Measurements from ENCODE around the gene STAG1.
"Not testable (repeated sequence)": the region's sequence is repeated elsewhere in the genome, so short reads cannot be mapped to it uniquely, and the experiment has no call there.

Gene STAG1

GRCh38 chr3:136586580-136586979 lies 165.6 kb downstream of the STAG1 start:
- no peak for DNase-seq (ENCODE audit: low spot score)

GRCh38 chr3:136584728-136585127 lies 167.4 kb downstream of the STAG1 start:
- no peak for DNase-seq (ENCODE audit: low spot score)

GRCh38 chr3:136583823-136584222 lies 168.4 kb downstream of the STAG1 start:
- no peak for DNase-seq (ENCODE audit: low spot score)

GRCh38 chr3:136577791-136578190 lies 174.4 kb downstream of the STAG1 start:
- DNase-seq (ENCODE audit: low spot score): no peak

- DNase-seq (ENCODE audit: low spot score): no peak
These were observed 175.7 kb downstream of the STAG1 start for GRCh38 chr3:136576279-136577009.

GRCh38 chr3:136567599-136568188 lies 184.5 kb downstream of the STAG1 start:
- no peak for DNase-seq (ENCODE audit: low spot score)

- DNase-seq (ENCODE audit: low spot score): not testable (repeated sequence)
These were observed 187.2 kb downstream of the STAG1 start for GRCh38 chr3:136564962-136565361.

- DNase-seq (ENCODE audit: low spot score): no peak
These were observed 190.2 kb downstream of the STAG1 start for GRCh38 chr3:136562026-136562425.

- DNase-seq (ENCODE audit: low spot score): no peak
These were observed 192.3 kb downstream of the STAG1 start for GRCh38 chr3:136559896-136560295.

GRCh38 chr3:136549461-136549860 lies 202.7 kb downstream of the STAG1 start:
- not testable (repeated sequence) for DNase-seq (ENCODE audit: low spot score)

GRCh38 chr3:136547293-136547692 lies 204.9 kb downstream of the STAG1 start:
- no peak for DNase-seq (ENCODE audit: low spot score)

GRCh38 chr3:136546720-136547119 lies 205.5 kb downstream of the STAG1 start:
- no peak for DNase-seq (ENCODE audit: low spot score)

- DNase-seq (ENCODE audit: low spot score): peak; percentile 64
These were observed 206.4 kb downstream of the STAG1 start for GRCh38 chr3:136545664-136546268.

- no peak for DNase-seq (ENCODE audit: low spot score)
These were observed 207.6 kb downstream of the STAG1 start for GRCh38 chr3:136544532-136544931.

- no peak for DNase-seq (ENCODE audit: low spot score)
These were observed 208.8 kb downstream of the STAG1 start for GRCh38 chr3:136543385-136543784.

GRCh38 chr3:136535906-136536305 lies 216.3 kb downstream of the STAG1 start:
- DNase-seq (ENCODE audit: low spot score): no peak

GRCh38 chr3:136532766-136533165 lies 219.4 kb downstream of the STAG1 start:
- DNase-seq (ENCODE audit: low spot score): no peak

GRCh38 chr3:136518102-136518501 lies 234.1 kb downstream of the STAG1 start:
- no peak for DNase-seq (ENCODE audit: low spot score)

GRCh38 chr3:136516656-136517055 lies 235.5 kb downstream of the STAG1 start:
- no peak for DNase-seq (ENCODE audit: low spot score)

- no peak for DNase-seq (ENCODE audit: low spot score)
These were observed 236.1 kb downstream of the STAG1 start for GRCh38 chr3:136516095-136516494.

GRCh38 chr3:136514533-136514932 lies 237.6 kb downstream of the STAG1 start:
- not testable (repeated sequence) for DNase-seq (ENCODE audit: low spot score)

- no peak for DNase-seq (ENCODE audit: low spot score)
These were observed 238.8 kb downstream of the STAG1 start for GRCh38 chr3:136513367-136513766.

GRCh38 chr3:136512381-136512780 lies 239.8 kb downstream of the STAG1 start:
- DNase-seq (ENCODE audit: low spot score): no peak

Measured in globus pallidus (tissue), 1 donor.